HL-60 (cell line): ENCODE measurements around the gene PDE4B.

Experiments
- DNase-seq, 2 experiments: peaks; one replicate each; pipeline ENCODE4 v3.0.0-alpha.2; 2010 to 2020; ENCODE audit warnings: low read depth in 1 of 2, low spot score in 1 of 2
- H3K27ac ChIP-seq: fragments of 250-450 bp; sonication (Bioruptor Pico); replicated peaks from 2 replicates; pipeline ENCODE4 v1.5.1; 2020; ENCODE audit warnings: mild to moderate bottlenecking, moderate library complexity
- H3K27me3 ChIP-seq: fragments of 250-450 bp; sonication (Bioruptor Pico); 2 replicates; pipeline ENCODE4 v1.5.1; 2021; ENCODE audit warnings: mild to moderate bottlenecking, moderate library complexity; ENCODE audit not compliant: insufficient read depth, poor library complexity, severe bottlenecking
- H3K4me3 ChIP-seq: replicated peaks from 2 replicates; pipeline ENCODE4 v1.5.1; 2011; ENCODE audit warnings: mild to moderate bottlenecking, control low read depth, low read length; ENCODE audit not compliant: insufficient read depth
- CTCF ChIP-seq: IDR thresholded peaks from one replicate; pipeline ENCODE4 v1.5.1; 2011; ENCODE audit warnings: low read length, control low read depth, inconsistent platforms; ENCODE audit not compliant: insufficient read depth
- GABPA ChIP-seq: IDR thresholded peaks from 2 replicates; pipeline ENCODE4 v1.6.1; 2012; ENCODE audit warnings: low read depth
- POLR2AphosphoS5 ChIP-seq: IDR thresholded peaks from 2 replicates; pipeline ENCODE4 v1.6.1; 2012; ENCODE audit warnings: low read depth
- SPI1 ChIP-seq: IDR thresholded peaks from 2 replicates; pipeline ENCODE4 v1.6.1; 2012; ENCODE audit warnings: low read depth, mild to moderate bottlenecking, borderline replicate concordance
- TF ChIP-seq, protein P1 (sequence below): IDR thresholded peaks from 2 replicates; pipeline ENCODE4 v1.6.1; 2012; ENCODE audit warnings: low read depth; ENCODE audit not compliant: insufficient replicate concordance

The PDE4B gene

DNA sequence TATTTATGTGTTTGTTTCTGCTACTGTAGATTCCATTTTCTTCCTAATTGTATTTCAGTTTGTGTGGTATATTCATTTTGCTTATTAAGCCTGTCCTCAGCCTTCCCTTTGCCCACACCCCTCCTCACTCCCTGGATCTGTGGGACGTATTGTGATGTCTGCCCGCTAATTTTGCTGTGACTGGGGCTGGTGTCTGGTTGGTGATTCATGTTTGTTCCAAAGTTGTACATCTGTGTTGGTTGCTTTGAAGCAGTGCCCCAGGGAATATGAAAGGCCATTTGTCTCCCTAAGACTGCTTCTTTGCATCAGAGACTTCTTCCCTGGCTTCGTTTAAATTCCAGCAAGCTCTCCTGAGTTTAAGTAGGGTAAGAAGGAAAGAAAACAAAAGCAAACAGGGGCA lies 451.7 kb downstream of the PDE4B start:
- DNase-seq = no peak
- TF ChIP-seq POLR2AphosphoS5 = no peak
- Histone ChIP-seq H3K4me3 (no peak overlapping the region), H3K27ac (no peak overlapping the region), H3K27me3 (no peaks in the 10 kb centered on the region)

- DNase-seq = no peak
- no peak for TF ChIP-seq SPI1
- no peak for TF ChIP-seq CTCF
- no peak for TF ChIP-seq GABPA
- TF ChIP-seq, protein P1, sequence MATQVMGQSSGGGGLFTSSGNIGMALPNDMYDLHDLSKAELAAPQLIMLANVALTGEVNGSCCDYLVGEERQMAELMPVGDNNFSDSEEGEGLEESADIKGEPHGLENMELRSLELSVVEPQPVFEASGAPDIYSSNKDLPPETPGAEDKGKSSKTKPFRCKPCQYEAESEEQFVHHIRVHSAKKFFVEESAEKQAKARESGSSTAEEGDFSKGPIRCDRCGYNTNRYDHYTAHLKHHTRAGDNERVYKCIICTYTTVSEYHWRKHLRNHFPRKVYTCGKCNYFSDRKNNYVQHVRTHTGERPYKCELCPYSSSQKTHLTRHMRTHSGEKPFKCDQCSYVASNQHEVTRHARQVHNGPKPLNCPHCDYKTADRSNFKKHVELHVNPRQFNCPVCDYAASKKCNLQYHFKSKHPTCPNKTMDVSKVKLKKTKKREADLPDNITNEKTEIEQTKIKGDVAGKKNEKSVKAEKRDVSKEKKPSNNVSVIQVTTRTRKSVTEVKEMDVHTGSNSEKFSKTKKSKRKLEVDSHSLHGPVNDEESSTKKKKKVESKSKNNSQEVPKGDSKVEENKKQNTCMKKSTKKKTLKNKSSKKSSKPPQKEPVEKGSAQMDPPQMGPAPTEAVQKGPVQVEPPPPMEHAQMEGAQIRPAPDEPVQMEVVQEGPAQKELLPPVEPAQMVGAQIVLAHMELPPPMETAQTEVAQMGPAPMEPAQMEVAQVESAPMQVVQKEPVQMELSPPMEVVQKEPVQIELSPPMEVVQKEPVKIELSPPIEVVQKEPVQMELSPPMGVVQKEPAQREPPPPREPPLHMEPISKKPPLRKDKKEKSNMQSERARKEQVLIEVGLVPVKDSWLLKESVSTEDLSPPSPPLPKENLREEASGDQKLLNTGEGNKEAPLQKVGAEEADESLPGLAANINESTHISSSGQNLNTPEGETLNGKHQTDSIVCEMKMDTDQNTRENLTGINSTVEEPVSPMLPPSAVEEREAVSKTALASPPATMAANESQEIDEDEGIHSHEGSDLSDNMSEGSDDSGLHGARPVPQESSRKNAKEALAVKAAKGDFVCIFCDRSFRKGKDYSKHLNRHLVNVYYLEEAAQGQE = no peak
- Histone ChIP-seq H3K4me3 (no peak overlapping the region), H3K27me3 (no peaks in the 10 kb centered on the region), H3K27ac (no peak overlapping the region)
Observed at GRCh38 chr1:66245691-66246090, 453.0 kb downstream of the PDE4B start.

DNA sequence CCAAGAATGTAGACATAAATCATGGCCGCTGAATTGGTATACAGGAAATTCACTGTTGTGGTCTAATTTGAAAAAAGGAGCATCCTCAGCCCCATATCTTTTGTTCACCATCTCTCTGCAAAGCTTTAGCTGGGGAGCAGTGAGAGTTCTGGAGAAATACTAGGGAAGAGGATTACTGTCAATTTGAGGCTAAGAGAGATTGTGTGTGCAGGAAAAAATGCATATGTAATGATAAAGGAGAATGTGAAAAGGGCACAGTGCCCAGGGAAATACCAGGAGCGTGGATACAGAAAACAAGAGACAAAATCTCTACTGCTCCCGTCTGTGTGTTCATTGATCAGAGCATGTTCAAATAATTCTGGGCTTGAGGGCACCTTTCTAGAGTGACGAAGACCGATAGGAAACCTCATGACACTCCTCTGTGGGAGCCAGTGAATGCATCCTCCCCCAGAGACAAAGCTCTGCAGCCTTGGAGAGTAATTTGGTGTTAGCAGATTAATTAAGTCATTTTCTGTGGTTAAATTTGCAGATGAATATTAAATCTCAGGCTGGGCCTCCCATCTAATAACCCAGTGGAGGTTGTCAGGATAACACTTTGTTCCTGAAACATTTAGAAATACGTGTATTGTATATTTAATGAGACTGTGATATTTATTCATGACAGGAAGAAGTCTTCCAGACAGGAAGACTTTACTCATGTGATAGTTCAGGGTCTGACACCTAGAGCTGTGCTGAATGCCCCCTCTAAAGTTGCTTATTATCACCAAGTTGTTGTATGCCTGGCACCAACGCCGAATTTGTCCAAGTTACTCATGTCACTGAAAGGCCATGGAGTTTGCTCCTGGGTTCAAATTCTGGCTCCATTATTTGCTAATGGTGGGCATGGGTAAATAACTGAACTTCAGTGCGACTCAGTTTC lies 453.9 kb downstream of the PDE4B start:
- no peak for TF ChIP-seq SPI1
- no peak for TF ChIP-seq POLR2AphosphoS5
- no peak for TF ChIP-seq CTCF
- TF ChIP-seq, protein P1 = no peak
- no peak for TF ChIP-seq GABPA
- Histone ChIP-seq H3K27me3 (no peaks in the 10 kb centered on the region), H3K4me3 (no peak overlapping the region), H3K27ac (no peak overlapping the region)
- no peak for DNase-seq

GRCh38 chr1:66247415-66248208 lies 454.9 kb downstream of the PDE4B start:
- no peak for TF ChIP-seq CTCF
- TF ChIP-seq POLR2AphosphoS5 = no peak
- TF ChIP-seq SPI1 = no peak
- no peak for TF ChIP-seq GABPA
- TF ChIP-seq, protein P1 = no peak
- Histone ChIP-seq H3K27ac (no peak overlapping the region), H3K4me3 (no peak overlapping the region), H3K27me3 (no peaks in the 10 kb centered on the region)
- DNase-seq = no peak
